A549 (cell line): ENCODE results near the gene GAL3ST3. TPM values are rescaled to one million over a fixed set of nuclear protein-coding genes. Genes with fewer than 3 reads are reported as not detected.

Source experiments
- ATAC-seq, 2 experiments: fragments of 200-7000 bp in 1 of 2; fragments of >200 bp in 1 of 2; cut with Nextera tagmentation in 1 of 2; cut with Tn5 transposase in 1 of 2; 3 replicates each; pipeline versions ENCODE4 v1.8.0 to v1.9.1; 2018 to 2020; ENCODE audit warnings: mild to moderate bottlenecking in 1 of 2, moderate library complexity in 1 of 2
- CTCF ChIA-PET: fragments of 300-600 bp; sonication (Branson Sonifier 250); formaldehyde crosslinking; extraction: SDS; loops from one replicate; lab custom pipeline; 2021; ENCODE audit warnings: antibody characterized with exemption, inconsistent platforms; lab: Yijun Ruan, JAX
- POLR2A ChIA-PET: fragments of 350-600 bp; formaldehyde crosslinking; extraction: SDS; loops from one replicate; lab custom pipeline; 2021; ENCODE audit warnings: antibody characterized with exemption, inconsistent platforms; lab: Yijun Ruan, JAX
- DNase-seq, 2 experiments: peaks; one replicate each; pipeline versions ENCODE4 v3.0.0 to v3.0.0-alpha.2; 2011 to 2016; ENCODE audit warnings: low read depth in 1 of 2, low spot score in 1 of 2
- FAIRE-seq: peaks from 2 replicates; lab custom pipeline; 2011; peaks lifted over from hg19 to GRCh38; lab: Jason Lieb, UNC
- H3K27ac ChIP-seq, 2 experiments: fragments of >200 bp; sonication (Bioruptor Twin); formaldehyde crosslinking; 3 replicates each; pipeline ENCODE4 v1.5.1; 2016 to 2017
- H3K4me1 ChIP-seq: fragments of >200 bp; sonication (Bioruptor Twin); formaldehyde crosslinking; 3 replicates; pipeline ENCODE4 v1.6.1; 2016
- H3K4me2 ChIP-seq: fragments of >200 bp; sonication (Bioruptor Twin); formaldehyde crosslinking; 3 replicates; pipeline ENCODE4 v1.6.1; 2016
- H3K4me3 ChIP-seq: fragments of >200 bp; sonication (Bioruptor Twin); formaldehyde crosslinking; 3 replicates; pipeline ENCODE4 v1.5.1; 2016
- H3K9me3 ChIP-seq: fragments of >200 bp; sonication (Bioruptor Twin); formaldehyde crosslinking; 3 replicates; pipeline ENCODE4 v1.6.1; 2016
- BCL3 ChIP-seq: fragments of >200 bp; sonication (Bioruptor Twin); formaldehyde crosslinking; IDR thresholded peaks from 3 replicates; pipeline ENCODE4 v1.6.1; 2016
- CBX2 ChIP-seq: fragments of 200-600 bp; sonication (generic); IDR thresholded peaks from 2 replicates; pipeline ENCODE4 v1.6.1; 2016; ENCODE audit warnings: low read depth, mild to moderate bottlenecking, borderline replicate concordance
- CBX8 ChIP-seq: fragments of 200-600 bp; sonication (generic); IDR thresholded peaks from 2 replicates; pipeline ENCODE4 v1.6.1; 2016
- CEBPB ChIP-seq, 2 experiments: fragments of >200 bp in 1 of 2; sonication (Bioruptor Twin) in 1 of 2; formaldehyde crosslinking in 1 of 2; IDR thresholded peaks; 2 replicates each; pipeline ENCODE4 v1.6.1; 2012 to 2016
- CHD2 ChIP-seq: fragments of 150-350 bp; IDR thresholded peaks from 2 replicates; pipeline ENCODE4 v1.6.1; 2014; ENCODE audit warnings: low read length; ENCODE audit not compliant: partially characterized antibody
- CTCF ChIP-seq: fragments of >200 bp; sonication (Bioruptor Twin); formaldehyde crosslinking; IDR thresholded peaks from 3 replicates; pipeline ENCODE4 v1.5.1; 2016
- E2F6 ChIP-seq: IDR thresholded peaks from 2 replicates; pipeline ENCODE4 v1.6.1; 2012; ENCODE audit warnings: low read depth, borderline replicate concordance
- EHF ChIP-seq: fragments of 250-450 bp; sonication (Bioruptor Pico); IDR thresholded peaks from 2 replicates; pipeline ENCODE4 v1.5.0; 2020; ENCODE audit warnings: mild to moderate bottlenecking
- EHMT2 ChIP-seq: fragments of 200-600 bp; sonication (generic); IDR thresholded peaks from 2 replicates; pipeline ENCODE4 v1.6.1; 2016; ENCODE audit warnings: antibody characterized with exemption, low read depth, mild to moderate bottlenecking, moderate library complexity
- ELK1 ChIP-seq: fragments of 150-350 bp; IDR thresholded peaks from 2 replicates; pipeline ENCODE4 v1.6.1; 2014; ENCODE audit warnings: low read depth, mild to moderate bottlenecking, low read length
- ESRRA ChIP-seq: fragments of 150-350 bp; IDR thresholded peaks from 2 replicates; pipeline ENCODE4 v1.6.1; 2014; ENCODE audit warnings: mild to moderate bottlenecking, low read length, borderline replicate concordance
- FOSB ChIP-seq: fragments of 250-450 bp; sonication (Bioruptor Pico); IDR thresholded peaks from 2 replicates; pipeline ENCODE4 v1.5.0; 2020; ENCODE audit warnings: mild to moderate bottlenecking, moderate library complexity
- HES2 ChIP-seq: fragments of >200 bp; sonication (Bioruptor Twin); formaldehyde crosslinking; IDR thresholded peaks from 2 replicates; pipeline ENCODE4 v1.6.1; 2016
- HEYL ChIP-seq: fragments of 250-450 bp; sonication (Bioruptor Pico); IDR thresholded peaks from 2 replicates; pipeline ENCODE4 v1.8.0; 2021; ENCODE audit warnings: mild to moderate bottlenecking, moderate library complexity
- HOXA7 ChIP-seq: fragments of 250-450 bp; sonication (Bioruptor Pico); IDR thresholded peaks from 2 replicates; pipeline ENCODE4 v1.5.0; 2020; ENCODE audit warnings: mild to moderate bottlenecking, moderate library complexity
- HOXB13 ChIP-seq: fragments of 250-450 bp; sonication (Bioruptor Pico); IDR thresholded peaks from 2 replicates; pipeline ENCODE4 v1.5.0; 2020; ENCODE audit warnings: low read depth, mild to moderate bottlenecking, moderate library complexity
- HOXB5 ChIP-seq: fragments of 250-450 bp; sonication (Bioruptor Pico); IDR thresholded peaks from 2 replicates; pipeline ENCODE4 v1.5.0; 2020; ENCODE audit warnings: mild to moderate bottlenecking, moderate library complexity
- JUN ChIP-seq, 2 experiments: fragments of >200 bp; sonication (Bioruptor Twin); formaldehyde crosslinking; IDR thresholded peaks; 2 replicates in 1 of 2; 3 replicates in 1 of 2; pipeline ENCODE4 v1.6.1; 2016 to 2017
- JUNB ChIP-seq: fragments of >200 bp; sonication (Bioruptor Twin); formaldehyde crosslinking; IDR thresholded peaks from 2 replicates; pipeline ENCODE4 v1.6.1; 2016
- MAX ChIP-seq: IDR thresholded peaks from 2 replicates; pipeline ENCODE4 v1.6.1; 2012
- NPAS2 ChIP-seq: fragments of 250-450 bp; sonication (Bioruptor Pico); IDR thresholded peaks from 2 replicates; pipeline ENCODE4 v1.8.0; 2022; ENCODE audit warnings: mild to moderate bottlenecking, moderate library complexity, borderline replicate concordance
- NR3C1 ChIP-seq: fragments of >200 bp; sonication (Bioruptor Twin); formaldehyde crosslinking; IDR thresholded peaks from 3 replicates; pipeline ENCODE4 v1.6.1; 2017
- POLR2A ChIP-seq: IDR thresholded peaks from 2 replicates; pipeline ENCODE4 v1.6.1; 2012; ENCODE audit warnings: mild to moderate bottlenecking, low read length
- RAD21 ChIP-seq, 2 experiments: fragments of >200 bp in 1 of 2; sonication (Bioruptor Twin) in 1 of 2; formaldehyde crosslinking in 1 of 2; IDR thresholded peaks in 1 of 2; conservative IDR thresholded peaks in 1 of 2; 2 replicates in 1 of 2; 3 replicates in 1 of 2; pipeline ENCODE4 v1.6.1; 2012 to 2018; ENCODE audit warnings: inconsistent platforms in 1 of 2
- RARB ChIP-seq: fragments of 250-450 bp; sonication (Bioruptor Pico); IDR thresholded peaks from 2 replicates; pipeline ENCODE4 v1.8.0; 2021; ENCODE audit warnings: mild to moderate bottlenecking, moderate library complexity
- RCOR1 ChIP-seq: fragments of 150-350 bp; IDR thresholded peaks from 2 replicates; pipeline ENCODE4 v1.6.1; 2014; ENCODE audit warnings: antibody characterized with exemption, low read length, low read depth
- REST ChIP-seq: fragments of 200-600 bp; sonication (generic); IDR thresholded peaks from 2 replicates; pipeline ENCODE4 v1.6.1; 2016; ENCODE audit warnings: antibody characterized with exemption, mild to moderate bottlenecking, moderate library complexity
- RNF2 ChIP-seq: fragments of 200-600 bp; sonication (generic); IDR thresholded peaks from 2 replicates; pipeline ENCODE4 v1.6.1; 2016; ENCODE audit warnings: low read depth, mild to moderate bottlenecking, antibody characterized with exemption, moderate library complexity, borderline replicate concordance
- SREBF2 ChIP-seq: fragments of 450-650 bp; IDR thresholded peaks from 2 replicates; pipeline ENCODE4 v1.6.1; 2014; ENCODE audit warnings: mild to moderate bottlenecking, moderate library complexity
- TP53 ChIP-seq: fragments of 250-450 bp; sonication (Bioruptor Pico); IDR thresholded peaks from 2 replicates; pipeline ENCODE4 v1.5.0; 2021; ENCODE audit warnings: mild to moderate bottlenecking, moderate library complexity
- ZC3H11A ChIP-seq: fragments of 450-650 bp; IDR thresholded peaks from 2 replicates; pipeline ENCODE4 v1.6.1; 2014; ENCODE audit warnings: antibody characterized with exemption, mild to moderate bottlenecking
- WGBS: methylation state at CpG from one replicate; pipeline ENCODE4 v1.1.6; 2017; ENCODE audit errors: missing lambda C conversion rate; 5-methylcytosine and 5-hydroxymethylcytosine counted together
- polyA plus RNA-seq, 4 experiments: library from polyadenylated mRNA; depleted of rRNA in 3 of 4; stranded (reverse); fragments of >200 nt; fragmentation: RNase III in 1 of 4; extraction: RNeasy Plus Mini Kit Qiagen cat#74134 plus additional on column Dnase treatment in 1 of 4; gene quantifications; 2 replicates in 3 of 4; 3 replicates in 1 of 4; pipeline ENCODE4 v1.2.3, GENCODE V29; 2011 to 2017

Gene GAL3ST3
- polyA plus RNA-seq, 2 of the 4 experiments (the other 2 are of a cell fraction): not detected

GRCh38 chr11:66068154-66068821, 19.3 kb upstream of the GAL3ST3 start (continued):
- peak; percentile 62 to 71; a peak in 4 of 5 replicates for TF ChIP-seq RAD21 (conservative IDR thresholded peaks at IDR 0.05 in 1 of 2, IDR thresholded peaks at IDR 0.05 in 1 of 2)
- no peak for TF ChIP-seq ZC3H11A
- TF ChIP-seq HES2: no peak
- TF ChIP-seq NR3C1: no peak
- TF ChIP-seq POLR2A: no peak
- TF ChIP-seq EHMT2: no peak
- TF ChIP-seq ELK1: no peak
- TF ChIP-seq MAX: peak; percentile 39
- TF ChIP-seq JUNB: no peak
- 0 out of 5 replicates have a peak, but pooled peaks of 1 of the 2 experiments have one; percentile 36 for TF ChIP-seq JUN (IDR thresholded peaks at IDR 0.05)
- no peak for TF ChIP-seq RNF2
- no peak for TF ChIP-seq CEBPB (IDR thresholded peaks at IDR 0.05)
- no peak for TF ChIP-seq HOXA7
- no peak for TF ChIP-seq CBX2
- TF ChIP-seq REST: no peak
- no peak for TF ChIP-seq NPAS2 (CRISPR knock-in tag)

GRCh38 chr11:66067640-66068039, 18.7 kb upstream of the GAL3ST3 start:
- peaks cover 26% of the 10 kb centered on the region for H3K4me1 ChIP-seq
- DNase-seq (no peak), FAIRE-seq (no peak), ATAC-seq (no peak)
- H3K4me3 ChIP-seq: no peak overlapping the region
- CTCF ChIA-PET: interaction anchor here (0.6 to 10.5 kb wide), 44 partner anchors 13 to 215 kb away, joined by 3 to 233 read pairs (median 6); partner anchors contain the start of genes BANF1, CATSPER1, CCDC85B and GAL3ST3
- no peak overlapping the region for H3K4me2 ChIP-seq
- 0 out of 3 replicates have a peak, but pooled peaks cover 2% of the 10 kb centered on the region for H3K9me3 ChIP-seq
- WGBS: 93% methylated on average over 4 of the region's 4 CpGs
- POLR2A ChIA-PET: interaction anchor here (0.6 to 0.9 kb wide), 2 partner anchors 15 to 97 kb away, joined by 3 to 7 read pairs; partner anchors contain the start of gene SF3B2
- peak overlapping the region in 1 of 2 experiments; percentile 98; a peak in 3 of 6 replicates for H3K27ac ChIP-seq
- TF ChIP-seq E2F6: no peak
- no peak for TF ChIP-seq SREBF2
- TF ChIP-seq BCL3: no peak
- TF ChIP-seq CTCF: no peak
- TF ChIP-seq HOXB13 (CRISPR knock-in tag): no peak
- TF ChIP-seq EHF (CRISPR knock-in tag): no peak
- TF ChIP-seq CHD2: no peak
- TF ChIP-seq NR3C1: no peak
- TF ChIP-seq HOXB5 (CRISPR knock-in tag): no peak
- no peak for TF ChIP-seq RARB (CRISPR knock-in tag)
- no peak for TF ChIP-seq CBX2
- TF ChIP-seq HEYL (CRISPR knock-in tag): no peak
- TF ChIP-seq CBX8: no peak
- no peak for TF ChIP-seq FOSB (CRISPR knock-in tag)
- no peak for TF ChIP-seq TP53 (CRISPR knock-in tag)
- TF ChIP-seq RCOR1: no peak
- TF ChIP-seq ESRRA: no peak
